Measurements from ENCODE around the gene ZNF862. TPM values are rescaled to one million over a fixed set of nuclear protein-coding genes. Genes with fewer than 3 reads are reported as not detected.

The ZNF862 gene
- total RNA-seq, 4 donors from 2014 or later: 6.6 to 40.3 (median 18.6) TPM

GRCh38 chr7:149832332-149833041 is 5.7 kb upstream of the ZNF862 start:
- Histone ChIP-seq H3K36me3 (no peaks in the 10 kb centered on the region), H3K9me3 (no peaks in the 10 kb centered on the region), H3K4me3 (no peak overlapping the region), H3K27ac (no peak overlapping the region), H3K4me1 (peaks cover 0 to 1% (median 0%) of the 10 kb centered on the region in 3 donors), H3K27me3 (peaks cover 31% of the 10 kb centered on the region)
- no peak for ATAC-seq
- WGBS, 2 donors (ENCODE audit: low coverage in 1 of 2): 60 to 62% methylated on average over 2 to 9 of the region's 13 CpGs
- TF ChIP-seq EP300 (IDR thresholded peaks at IDR 0.05) (no peak), POLR2A (IDR thresholded peaks at IDR 0.05) (no peak), POLR2AphosphoS5 (IDR thresholded peaks at IDR 0.05) (no peak)
- TF ChIP-seq, protein P1, sequence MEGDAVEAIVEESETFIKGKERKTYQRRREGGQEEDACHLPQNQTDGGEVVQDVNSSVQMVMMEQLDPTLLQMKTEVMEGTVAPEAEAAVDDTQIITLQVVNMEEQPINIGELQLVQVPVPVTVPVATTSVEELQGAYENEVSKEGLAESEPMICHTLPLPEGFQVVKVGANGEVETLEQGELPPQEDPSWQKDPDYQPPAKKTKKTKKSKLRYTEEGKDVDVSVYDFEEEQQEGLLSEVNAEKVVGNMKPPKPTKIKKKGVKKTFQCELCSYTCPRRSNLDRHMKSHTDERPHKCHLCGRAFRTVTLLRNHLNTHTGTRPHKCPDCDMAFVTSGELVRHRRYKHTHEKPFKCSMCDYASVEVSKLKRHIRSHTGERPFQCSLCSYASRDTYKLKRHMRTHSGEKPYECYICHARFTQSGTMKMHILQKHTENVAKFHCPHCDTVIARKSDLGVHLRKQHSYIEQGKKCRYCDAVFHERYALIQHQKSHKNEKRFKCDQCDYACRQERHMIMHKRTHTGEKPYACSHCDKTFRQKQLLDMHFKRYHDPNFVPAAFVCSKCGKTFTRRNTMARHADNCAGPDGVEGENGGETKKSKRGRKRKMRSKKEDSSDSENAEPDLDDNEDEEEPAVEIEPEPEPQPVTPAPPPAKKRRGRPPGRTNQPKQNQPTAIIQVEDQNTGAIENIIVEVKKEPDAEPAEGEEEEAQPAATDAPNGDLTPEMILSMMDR (IDR thresholded peaks at IDR 0.05): no peak

DNA sequence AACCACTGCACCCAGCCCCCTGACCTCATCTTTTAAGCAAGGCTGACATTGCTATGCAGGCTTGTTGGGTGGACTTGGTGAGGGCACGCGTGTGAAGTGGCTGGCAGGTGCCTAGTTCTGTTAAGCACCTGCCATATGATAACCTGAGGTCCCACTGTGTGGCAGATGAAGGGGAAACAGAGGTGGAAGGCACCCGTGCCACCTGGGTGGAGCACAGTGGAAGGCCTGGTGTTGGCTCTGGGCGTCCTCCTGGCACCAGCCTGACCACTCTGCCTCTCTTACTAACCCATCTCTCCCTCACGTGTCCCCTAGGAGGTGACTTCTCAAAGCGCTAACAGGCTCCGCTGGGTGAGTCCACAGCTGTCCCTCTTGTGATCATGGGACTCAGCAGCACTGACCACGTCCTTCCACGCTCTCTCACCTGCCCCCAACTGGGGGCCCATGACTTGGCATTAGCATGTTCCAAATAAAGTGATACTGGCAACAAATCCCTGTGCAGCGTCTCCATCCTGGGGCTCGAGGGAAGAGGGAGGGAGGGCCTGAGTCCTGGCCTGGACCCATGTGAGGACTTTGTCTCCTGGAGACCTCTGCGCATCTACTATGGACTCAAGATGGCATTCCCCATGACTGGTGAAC is 4.6 kb upstream of the ZNF862 start:
- Histone ChIP-seq H3K27ac (no peak overlapping the region), H3K4me3 (no peak overlapping the region), H3K9me3 (no peaks in the 10 kb centered on the region), H3K36me3 (no peaks in the 10 kb centered on the region), H3K4me1 (peaks cover 0 to 7% (median 4%) of the 10 kb centered on the region in 3 donors), H3K27me3 (peaks cover 31% of the 10 kb centered on the region)
- ATAC-seq: no peak
- WGBS, 2 donors (ENCODE audit: low coverage in 1 of 2): 82% methylated on average over 2 of the region's 12 CpGs; no CpG with 5 or more reads in 1 of the 2 donors
- TF ChIP-seq POLR2A (IDR thresholded peaks at IDR 0.05) (no peak), EP300 (IDR thresholded peaks at IDR 0.05) (no peak)
- TF ChIP-seq, protein P1 (IDR thresholded peaks at IDR 0.05): no peak

DNA sequence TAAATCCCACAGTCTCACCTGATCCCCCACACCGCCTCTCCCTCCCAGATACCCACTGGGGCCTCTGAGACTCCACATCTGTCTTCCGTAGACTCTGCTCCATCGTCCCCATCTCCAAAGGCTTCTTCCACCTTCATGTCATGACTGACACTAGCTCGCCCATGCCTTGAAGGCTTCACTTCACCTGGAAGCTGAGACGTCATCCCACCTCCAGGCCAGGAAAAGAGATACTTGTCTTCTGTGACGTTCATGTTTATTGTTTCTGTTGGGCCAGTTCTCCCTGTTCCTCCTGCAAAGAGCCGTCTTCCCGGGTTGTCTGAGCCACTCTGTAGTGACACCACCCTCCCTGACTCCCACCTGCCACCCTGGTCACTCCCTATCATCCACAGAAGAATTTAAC is 3.6 kb upstream of the ZNF862 start:
- Histone ChIP-seq H3K4me1 (peaks cover 0 to 16% (median 4%) of the 10 kb centered on the region in 3 donors), H3K4me3 (no peak overlapping the region), H3K27me3 (peaks cover 31% of the 10 kb centered on the region), H3K36me3 (no peaks in the 10 kb centered on the region), H3K9me3 (no peaks in the 10 kb centered on the region), H3K27ac (no peak overlapping the region)
- ATAC-seq: no peak
- WGBS, 2 donors (ENCODE audit: low coverage in 1 of 2): 83 to 89% methylated on average over 8 of the region's 8 CpGs
- TF ChIP-seq, protein P1 (IDR thresholded peaks at IDR 0.05): no peak
- no peak for TF ChIP-seq POLR2A (IDR thresholded peaks at IDR 0.05)
- TF ChIP-seq EP300 (IDR thresholded peaks at IDR 0.05): no peak
- no peak for TF ChIP-seq POLR2AphosphoS5 (IDR thresholded peaks at IDR 0.05)

GRCh38 chr7:149836434-149836833 is 1.7 kb upstream of the ZNF862 start:
- H3K4me1 ChIP-seq: peaks cover 0 to 19% (median 4%) of the 10 kb centered on the region in 3 donors
- WGBS, 2 donors (ENCODE audit: low coverage in 1 of 2): 58 to 62% methylated on average over 1 of the region's 1 CpG
- no peak for ATAC-seq

More at GRCh38 chr7:149836434-149836833, 1.7 kb upstream of the ZNF862 start:
- no peak overlapping the region for H3K27ac ChIP-seq
- TF ChIP-seq EP300 (IDR thresholded peaks at IDR 0.05) (no peak), POLR2A (IDR thresholded peaks at IDR 0.05) (no peak), POLR2AphosphoS5 (IDR thresholded peaks at IDR 0.05) (no peak)
- TF ChIP-seq, protein P1 (IDR thresholded peaks at IDR 0.05): no peak
- H3K36me3 ChIP-seq: no peaks in the 10 kb centered on the region
- H3K27me3 ChIP-seq: peaks cover 19% of the 10 kb centered on the region
- H3K9me3 ChIP-seq: no peaks in the 10 kb centered on the region
- H3K4me3 ChIP-seq: no peak overlapping the region

All from gastroesophageal sphincter (tissue), 4 donors.